KMS-11 (cell line): ENCODE results near the gene NHSL1.

Source experiments
- H2AFZ ChIP-seq: fragments of 200-600 bp; sonication (generic); 2 replicates; pipeline ENCODE4 v1.6.1; 2016; ENCODE audit warnings: antibody characterized with exemption, mixed run types, low read depth
- H3K27ac ChIP-seq: fragments of 200-600 bp; sonication (generic); 2 replicates; pipeline ENCODE4 v1.6.1; 2016; ENCODE audit warnings: mild to moderate bottlenecking, mixed run types
- H3K27me3 ChIP-seq: fragments of 200-600 bp; sonication (generic); 2 replicates; pipeline ENCODE4 v1.6.1; 2017; ENCODE audit warnings: mild to moderate bottlenecking, low read depth, mixed run types, moderate library complexity; ENCODE audit not compliant: insufficient read depth
- H3K36me3 ChIP-seq: fragments of 200-600 bp; sonication (generic); 2 replicates; pipeline ENCODE4 v1.6.1; 2017; ENCODE audit warnings: mild to moderate bottlenecking, mixed run types; ENCODE audit not compliant: insufficient read depth
- H3K4me1 ChIP-seq: fragments of 200-600 bp; sonication (generic); 2 replicates; pipeline ENCODE4 v1.6.1; 2016; ENCODE audit warnings: mild to moderate bottlenecking, low read depth, mixed run types; ENCODE audit not compliant: poor library complexity, severe bottlenecking
- H3K4me2 ChIP-seq: fragments of 200-600 bp; sonication (generic); 2 replicates; pipeline ENCODE4 v1.7.0; 2016; ENCODE audit warnings: mild to moderate bottlenecking, mixed run types
- H3K4me3 ChIP-seq: fragments of 200-600 bp; sonication (generic); IDR thresholded peaks from 2 replicates; pipeline ENCODE4 v1.6.1; 2017; ENCODE audit warnings: low read depth, low read length, mixed read lengths; ENCODE audit not compliant: insufficient read depth
- H3K79me2 ChIP-seq: fragments of 200-600 bp; sonication (generic); 2 replicates; pipeline ENCODE4 v1.6.1; 2016; ENCODE audit warnings: low read depth, mixed run types; ENCODE audit not compliant: insufficient read depth
- H3K9ac ChIP-seq: fragments of 200-600 bp; sonication (generic); 2 replicates; pipeline ENCODE4 v1.6.1; 2016; ENCODE audit warnings: mild to moderate bottlenecking, mixed run types
- H4K20me1 ChIP-seq: fragments of 200-600 bp; sonication (generic); 2 replicates; pipeline ENCODE4 v1.6.1; 2016; ENCODE audit warnings: mild to moderate bottlenecking, mixed run types; ENCODE audit not compliant: insufficient read depth
- CTCF ChIP-seq: fragments of 200-600 bp; sonication (generic); conservative IDR thresholded peaks from 2 replicates; pipeline ENCODE4 v1.6.1; 2017; ENCODE audit warnings: low read depth, mild to moderate bottlenecking, antibody characterized with exemption, low read length, moderate library complexity, mixed read lengths

The NHSL1 gene

GRCh38 chr6:138527411-138528088 lies 28.3 kb upstream of the NHSL1 start:
- TF ChIP-seq CTCF, result no peak
- Histone ChIP-seq H3K4me3 (no peak overlapping the region), H3K4me2 (no peak overlapping the region), H3K27ac (no peak overlapping the region), H3K79me2 (no peaks in the 10 kb centered on the region), H3K27me3 (no peaks in the 10 kb centered on the region), H3K36me3 (no peaks in the 10 kb centered on the region), H4K20me1 (no peaks in the 10 kb centered on the region), H3K9ac (no peak overlapping the region), H3K4me1 (no peaks in the 10 kb centered on the region), H2AFZ (no peak overlapping the region)

GRCh38 chr6:138526822-138527235 lies 27.5 kb upstream of the NHSL1 start:
- H3K27me3 ChIP-seq, result no peaks in the 10 kb centered on the region
- TF ChIP-seq CTCF, result no peak
- no peak overlapping the region for H3K4me3 ChIP-seq
- H2AFZ ChIP-seq, result no peak overlapping the region
- no peaks in the 10 kb centered on the region for H3K79me2 ChIP-seq
- H3K4me2 ChIP-seq, result no peak overlapping the region
- no peaks in the 10 kb centered on the region for H3K4me1 ChIP-seq
- no peak overlapping the region for H3K9ac ChIP-seq
- no peaks in the 10 kb centered on the region for H4K20me1 ChIP-seq
- no peak overlapping the region for H3K27ac ChIP-seq
- no peaks in the 10 kb centered on the region for H3K36me3 ChIP-seq

GRCh38 chr6:138525355-138525754 lies 26.1 kb upstream of the NHSL1 start:
- H3K4me3 ChIP-seq, result no peak overlapping the region

GRCh38 chr6:138524526-138524925 lies 25.2 kb upstream of the NHSL1 start:
- Histone ChIP-seq H3K9ac (no peak overlapping the region), H2AFZ (no peak overlapping the region), H3K4me3 (no peak overlapping the region), H4K20me1 (no peaks in the 10 kb centered on the region), H3K4me1 (no peaks in the 10 kb centered on the region), H3K27ac (no peak overlapping the region), H3K79me2 (no peaks in the 10 kb centered on the region), H3K27me3 (no peaks in the 10 kb centered on the region), H3K4me2 (no peak overlapping the region), H3K36me3 (no peaks in the 10 kb centered on the region)
- TF ChIP-seq CTCF, result no peak

More at GRCh38 chr6:138525355-138525754, 26.1 kb upstream of the NHSL1 start:
- H3K4me2 ChIP-seq, result no peak overlapping the region
- TF ChIP-seq CTCF, result no peak
- H3K27me3 ChIP-seq, result no peaks in the 10 kb centered on the region
- no peaks in the 10 kb centered on the region for H4K20me1 ChIP-seq
- H3K36me3 ChIP-seq, result no peaks in the 10 kb centered on the region
- H3K79me2 ChIP-seq, result no peaks in the 10 kb centered on the region
- H3K4me1 ChIP-seq, result no peaks in the 10 kb centered on the region
- H3K9ac ChIP-seq, result no peak overlapping the region
- no peak overlapping the region for H3K27ac ChIP-seq
- H2AFZ ChIP-seq, result no peak overlapping the region
